HUDEP-2 (cell line): ENCODE data around the gene RASGEF1C.

Experiments
- DNase-seq, 76 experiments: peaks; one replicate each; lab custom pipeline; 2025; ENCODE audit not compliant: unreplicated experiment in 76 of 76; lab: John Stamatoyannopoulos, UW

RASGEF1C gene

GRCh38 chr5:180070756-180071530 lies 138.1 kb downstream of the RASGEF1C start:
- DNase-seq = peak in 8 of 76 experiments; percentile 14 to 48 (median 22)

DNA sequence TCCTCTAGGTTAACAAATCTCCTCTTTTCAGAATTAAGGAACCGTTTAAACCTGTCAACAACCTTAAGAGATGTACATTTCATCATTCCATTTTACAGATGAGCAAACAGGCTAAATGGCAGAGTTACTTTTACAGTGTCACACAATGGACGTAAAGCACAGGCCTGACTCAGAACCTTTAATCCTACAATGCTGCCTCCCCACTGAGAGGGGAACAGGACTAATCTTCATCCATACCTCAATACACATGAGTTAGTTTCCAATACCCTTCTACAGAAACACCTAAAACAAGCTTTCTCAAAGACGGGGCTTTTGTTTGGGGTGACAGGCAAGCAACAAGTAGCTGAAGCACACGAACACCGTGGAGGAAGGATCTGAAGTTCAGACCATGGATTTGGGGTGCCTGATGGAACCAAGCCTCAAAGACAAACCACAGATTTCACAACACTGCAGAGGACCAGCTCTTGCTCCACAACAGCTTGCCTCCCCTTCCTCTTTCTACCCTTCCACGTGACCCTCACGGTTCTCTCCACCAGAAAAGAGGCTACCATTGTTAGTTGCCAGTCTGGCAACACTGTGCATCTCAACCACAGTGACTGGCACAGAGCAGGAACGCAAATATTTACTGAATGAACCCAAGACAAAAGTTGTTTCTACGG lies 139.3 kb downstream of the RASGEF1C start:
- peak in 1 of 76 experiments; percentile 38 for DNase-seq

DNA sequence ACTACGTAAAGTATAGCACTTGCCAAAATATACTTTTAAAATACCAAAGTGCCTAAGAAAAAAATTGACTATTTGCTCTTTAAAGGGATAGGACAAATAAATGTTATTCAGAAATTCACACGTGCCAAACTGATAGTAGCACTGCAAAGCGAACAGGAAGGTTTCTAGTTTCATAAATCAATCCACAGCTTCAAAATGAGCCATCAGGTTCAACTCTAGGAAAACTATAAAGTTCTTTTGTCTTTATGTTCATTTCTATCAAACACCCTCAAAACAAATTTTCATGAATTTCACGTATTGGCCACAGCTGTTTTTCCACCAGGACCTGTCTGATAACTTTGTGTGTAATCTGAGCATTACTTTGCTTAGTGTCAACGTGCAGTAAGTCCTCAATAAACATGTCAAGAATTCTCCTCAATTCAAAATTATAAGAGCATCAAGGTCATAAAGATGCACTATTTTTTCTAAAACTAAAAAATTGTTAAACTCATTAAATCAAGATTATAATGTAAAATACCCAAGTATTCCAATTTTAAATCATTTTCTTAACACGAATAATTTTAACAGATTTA lies 140.4 kb downstream of the RASGEF1C start:
- DNase-seq = no peak

DNA sequence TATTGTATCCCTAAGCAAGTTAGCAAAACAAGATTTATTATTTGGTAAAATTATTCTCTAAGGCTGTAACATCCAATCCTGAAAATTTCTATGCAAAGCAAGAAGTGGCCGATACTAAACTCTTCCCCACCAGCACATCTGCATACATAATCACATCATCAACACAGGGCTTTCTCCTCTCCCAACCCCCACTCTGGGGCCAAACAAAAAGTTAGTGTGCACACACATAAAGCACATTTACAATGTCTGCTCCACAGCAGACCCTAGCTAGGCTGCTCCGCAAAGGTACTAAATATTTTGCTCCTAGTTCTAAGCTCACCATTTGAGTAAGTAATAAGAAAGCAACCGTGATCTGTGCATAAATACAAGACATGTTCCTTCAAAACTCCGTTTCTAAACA lies 141.0 kb downstream of the RASGEF1C start:
- DNase-seq = no peak

- DNase-seq = no peak
These were observed 148.8 kb downstream of the RASGEF1C start for GRCh38 chr5:180060192-180060591.

DNA sequence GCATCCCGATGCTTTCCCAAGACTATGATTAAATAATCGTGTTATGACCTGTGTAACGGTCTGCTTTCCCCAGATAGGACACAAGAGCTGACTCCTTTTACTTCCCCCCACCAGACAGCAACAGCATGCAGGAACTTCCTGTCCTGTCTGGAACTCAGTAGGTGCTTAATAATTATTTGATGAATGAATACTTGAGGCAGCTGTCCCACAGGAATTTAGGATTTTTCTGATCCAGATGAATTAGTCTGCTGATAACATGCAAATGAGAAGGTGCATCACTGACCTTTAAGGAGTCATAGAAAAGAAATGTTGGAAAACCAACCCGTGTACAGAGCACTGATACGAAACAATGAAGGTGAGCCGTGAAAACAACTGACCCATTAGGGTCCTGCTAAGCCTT lies 149.7 kb downstream of the RASGEF1C start:
- no peak for DNase-seq

DNA sequence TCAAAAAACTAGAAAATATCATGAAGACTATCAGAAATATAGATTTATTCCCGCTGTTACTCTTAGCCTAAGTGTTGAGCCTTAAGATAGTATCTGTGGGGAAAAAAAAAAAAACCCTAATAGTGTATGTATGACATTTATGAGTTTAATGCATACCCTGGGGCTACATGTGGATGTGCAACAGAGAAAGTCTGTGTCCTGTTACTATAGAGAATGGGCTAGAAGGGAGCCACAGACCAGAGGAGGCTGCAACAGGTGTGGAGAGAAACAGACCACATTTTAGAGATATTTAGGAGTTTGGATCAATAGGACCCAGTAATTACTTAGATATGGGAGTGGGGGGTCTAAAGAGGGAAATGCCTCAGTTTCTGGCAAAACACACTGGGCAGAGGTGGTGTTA lies 152.9 kb downstream of the RASGEF1C start:
- DNase-seq = no peak

DNA sequence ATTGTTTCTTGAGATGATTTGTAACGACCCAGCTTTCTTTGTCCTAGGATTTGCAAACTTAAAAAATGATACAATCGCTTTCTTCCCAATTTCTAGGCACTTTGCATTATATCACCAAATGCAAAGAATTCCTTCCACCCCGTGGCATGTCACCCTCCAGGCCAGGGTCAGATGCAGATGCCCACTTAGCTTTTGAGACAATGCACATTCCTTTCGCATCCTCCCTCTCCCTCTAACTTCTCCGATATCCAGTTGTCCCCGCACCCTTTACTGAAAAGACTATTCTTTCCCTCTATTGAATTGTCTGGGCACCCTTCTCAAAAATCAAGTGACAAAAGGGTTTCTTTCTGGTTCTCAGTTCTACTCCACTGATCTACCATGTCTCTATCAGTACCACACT lies 154.8 kb downstream of the RASGEF1C start:
- DNase-seq = no peak

GRCh38 chr5:180053061-180053602 lies 155.9 kb downstream of the RASGEF1C start:
- no peak for DNase-seq

DNA sequence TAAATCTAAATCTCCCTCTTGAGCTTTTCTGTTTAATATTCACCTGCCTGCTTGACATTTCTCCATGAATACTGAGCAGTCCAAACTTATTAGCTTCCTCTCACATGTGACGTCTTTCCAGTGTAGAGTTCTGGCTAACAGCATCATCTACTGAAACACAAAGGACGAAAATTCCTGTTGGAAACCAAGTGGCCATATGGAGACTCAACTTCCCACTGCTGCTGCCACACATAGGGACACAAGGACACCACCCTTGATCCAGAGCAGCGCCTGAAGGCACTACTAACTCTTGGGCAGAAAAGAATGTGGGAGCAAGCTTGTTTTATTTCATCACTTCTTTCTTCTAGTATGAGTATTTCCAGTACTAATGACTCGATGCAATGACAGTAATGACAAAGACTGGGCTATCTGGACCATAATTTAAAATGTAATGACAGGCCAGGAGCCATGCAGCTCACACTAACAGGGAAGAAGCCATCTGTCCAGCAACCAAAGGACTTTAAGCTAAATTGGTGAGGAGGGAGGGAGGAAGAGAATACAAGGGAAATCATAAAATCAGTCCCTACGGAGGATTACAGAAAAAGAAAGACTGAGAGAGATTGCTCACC lies 156.7 kb downstream of the RASGEF1C start:
- no peak for DNase-seq
